WTC11 (cell line): ENCODE results near the gene UBN1.

Experiments used
- CBFB ChIP-seq: sonication (generic); formaldehyde crosslinking; IDR thresholded peaks from 2 replicates; pipeline ENCODE4 v1.8.1; 2022; ENCODE audit warnings: mild to moderate bottlenecking, low read depth, missing genetic modification reagents
- CREB1 ChIP-seq: sonication (generic); formaldehyde crosslinking; IDR thresholded peaks from 2 replicates; pipeline ENCODE4 v1.8.0; 2023; ENCODE audit warnings: mild to moderate bottlenecking, missing genetic modification reagents
- CTCF ChIP-seq: fragments of 200-600 bp; IDR thresholded peaks from 2 replicates; pipeline ENCODE4 v1.8.0; 2022; ENCODE audit warnings: antibody characterized with exemption
- HMGXB4 ChIP-seq: sonication (generic); formaldehyde crosslinking; IDR thresholded peaks from 2 replicates; pipeline ENCODE4 v1.8.1; 2023; ENCODE audit warnings: mild to moderate bottlenecking, moderate library complexity, missing genetic modification reagents
- JUN ChIP-seq: sonication (generic); formaldehyde crosslinking; IDR thresholded peaks from 2 replicates; pipeline ENCODE4 v1.8.0; 2023; ENCODE audit warnings: mild to moderate bottlenecking, missing genetic modification reagents
- RELA ChIP-seq: sonication (generic); formaldehyde crosslinking; IDR thresholded peaks from 2 replicates; pipeline ENCODE4 v1.8.1; 2022; ENCODE audit warnings: missing genetic modification reagents, mild to moderate bottlenecking, borderline replicate concordance
- TEAD4 ChIP-seq: sonication (generic); formaldehyde crosslinking; IDR thresholded peaks from 2 replicates; pipeline ENCODE4 v1.8.0; 2022; ENCODE audit warnings: mild to moderate bottlenecking, missing genetic modification reagents
- TP53 ChIP-seq: sonication (generic); formaldehyde crosslinking; IDR thresholded peaks from 2 replicates; pipeline ENCODE4 v1.8.1; 2023; ENCODE audit warnings: mild to moderate bottlenecking, missing genetic modification reagents
- TF ChIP-seq, protein P1 (sequence below): sonication (generic); formaldehyde crosslinking; IDR thresholded peaks from 2 replicates; pipeline ENCODE4 v1.8.0; 2023; ENCODE audit warnings: missing genetic modification reagents, mild to moderate bottlenecking, borderline replicate concordance
- TF ChIP-seq, protein P2 (sequence below): sonication (generic); formaldehyde crosslinking; IDR thresholded peaks from 2 replicates; pipeline ENCODE4 v1.8.0; 2022; ENCODE audit warnings: mild to moderate bottlenecking, missing genetic modification reagents

DNA sequence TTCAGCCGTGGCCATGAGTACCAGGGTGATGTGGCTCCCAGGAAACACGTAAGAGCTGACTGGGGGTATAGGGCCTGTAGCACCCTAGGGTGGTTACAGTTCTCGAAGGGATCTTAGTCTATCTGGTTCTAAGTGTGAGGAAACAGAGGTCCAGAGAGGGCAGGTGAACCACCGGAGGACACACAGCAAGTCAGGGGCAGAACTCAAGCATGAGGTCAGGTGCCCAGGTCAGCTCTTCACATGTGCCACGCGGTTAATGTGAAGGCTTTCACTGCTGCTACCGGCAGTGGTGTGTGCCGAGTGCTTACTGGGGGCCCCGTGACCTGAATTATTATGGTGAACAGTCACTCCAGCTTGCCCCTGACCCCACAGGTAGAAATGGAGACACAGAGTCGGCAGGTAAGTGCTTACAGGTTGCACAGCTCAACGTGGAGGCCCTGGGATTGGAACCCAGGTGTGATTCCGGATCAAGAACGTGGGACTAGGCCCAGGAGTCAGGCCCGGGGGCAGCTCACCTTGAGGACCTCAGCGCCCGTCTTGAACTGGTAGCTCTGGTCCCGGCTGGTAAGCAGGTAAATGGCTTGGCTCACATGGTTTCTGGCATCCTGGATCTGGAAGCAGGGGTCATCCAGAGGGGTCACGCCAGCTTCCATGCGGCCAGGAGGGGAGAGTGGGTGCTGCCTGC lies 48.0 kb upstream of the UBN1 start:
- TF ChIP-seq TEAD4 (CRISPR knock-in tag) (no peak), CTCF (no peak), RELA (CRISPR knock-in tag) (no peak), CREB1 (CRISPR knock-in tag) (no peak), JUN (CRISPR knock-in tag) (no peak), CBFB (no peak), TP53 (no peak), HMGXB4 (no peak)
- TF ChIP-seq, protein P1, sequence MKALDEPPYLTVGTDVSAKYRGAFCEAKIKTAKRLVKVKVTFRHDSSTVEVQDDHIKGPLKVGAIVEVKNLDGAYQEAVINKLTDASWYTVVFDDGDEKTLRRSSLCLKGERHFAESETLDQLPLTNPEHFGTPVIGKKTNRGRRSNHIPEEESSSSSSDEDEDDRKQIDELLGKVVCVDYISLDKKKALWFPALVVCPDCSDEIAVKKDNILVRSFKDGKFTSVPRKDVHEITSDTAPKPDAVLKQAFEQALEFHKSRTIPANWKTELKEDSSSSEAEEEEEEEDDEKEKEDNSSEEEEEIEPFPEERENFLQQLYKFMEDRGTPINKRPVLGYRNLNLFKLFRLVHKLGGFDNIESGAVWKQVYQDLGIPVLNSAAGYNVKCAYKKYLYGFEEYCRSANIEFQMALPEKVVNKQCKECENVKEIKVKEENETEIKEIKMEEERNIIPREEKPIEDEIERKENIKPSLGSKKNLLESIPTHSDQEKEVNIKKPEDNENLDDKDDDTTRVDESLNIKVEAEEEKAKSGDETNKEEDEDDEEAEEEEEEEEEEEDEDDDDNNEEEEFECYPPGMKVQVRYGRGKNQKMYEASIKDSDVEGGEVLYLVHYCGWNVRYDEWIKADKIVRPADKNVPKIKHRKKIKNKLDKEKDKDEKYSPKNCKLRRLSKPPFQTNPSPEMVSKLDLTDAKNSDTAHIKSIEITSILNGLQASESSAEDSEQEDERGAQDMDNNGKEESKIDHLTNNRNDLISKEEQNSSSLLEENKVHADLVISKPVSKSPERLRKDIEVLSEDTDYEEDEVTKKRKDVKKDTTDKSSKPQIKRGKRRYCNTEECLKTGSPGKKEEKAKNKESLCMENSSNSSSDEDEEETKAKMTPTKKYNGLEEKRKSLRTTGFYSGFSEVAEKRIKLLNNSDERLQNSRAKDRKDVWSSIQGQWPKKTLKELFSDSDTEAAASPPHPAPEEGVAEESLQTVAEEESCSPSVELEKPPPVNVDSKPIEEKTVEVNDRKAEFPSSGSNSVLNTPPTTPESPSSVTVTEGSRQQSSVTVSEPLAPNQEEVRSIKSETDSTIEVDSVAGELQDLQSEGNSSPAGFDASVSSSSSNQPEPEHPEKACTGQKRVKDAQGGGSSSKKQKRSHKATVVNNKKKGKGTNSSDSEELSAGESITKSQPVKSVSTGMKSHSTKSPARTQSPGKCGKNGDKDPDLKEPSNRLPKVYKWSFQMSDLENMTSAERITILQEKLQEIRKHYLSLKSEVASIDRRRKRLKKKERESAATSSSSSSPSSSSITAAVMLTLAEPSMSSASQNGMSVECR: no peak
- TF ChIP-seq, protein P2, sequence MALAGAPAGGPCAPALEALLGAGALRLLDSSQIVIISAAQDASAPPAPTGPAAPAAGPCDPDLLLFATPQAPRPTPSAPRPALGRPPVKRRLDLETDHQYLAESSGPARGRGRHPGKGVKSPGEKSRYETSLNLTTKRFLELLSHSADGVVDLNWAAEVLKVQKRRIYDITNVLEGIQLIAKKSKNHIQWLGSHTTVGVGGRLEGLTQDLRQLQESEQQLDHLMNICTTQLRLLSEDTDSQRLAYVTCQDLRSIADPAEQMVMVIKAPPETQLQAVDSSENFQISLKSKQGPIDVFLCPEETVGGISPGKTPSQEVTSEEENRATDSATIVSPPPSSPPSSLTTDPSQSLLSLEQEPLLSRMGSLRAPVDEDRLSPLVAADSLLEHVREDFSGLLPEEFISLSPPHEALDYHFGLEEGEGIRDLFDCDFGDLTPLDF: no peak
